HG02970 (cell line): Measurements from ENCODE around the gene FAM236A.
"Not testable (repeated sequence)": the region's sequence is repeated elsewhere in the genome, so short reads cannot be mapped to it uniquely, and the experiment has no call there.

Source experiments
- ATAC-seq: cut with Tn5 transposase; IDR thresholded peaks from one replicate; pipeline ENCODE4 v1.9.1; 2021; ENCODE audit warnings: mild to moderate bottlenecking, moderate library complexity, moderate number of reproducible peaks; ENCODE audit not compliant: unreplicated experiment, low FRiP score

The FAM236A gene

DNA sequence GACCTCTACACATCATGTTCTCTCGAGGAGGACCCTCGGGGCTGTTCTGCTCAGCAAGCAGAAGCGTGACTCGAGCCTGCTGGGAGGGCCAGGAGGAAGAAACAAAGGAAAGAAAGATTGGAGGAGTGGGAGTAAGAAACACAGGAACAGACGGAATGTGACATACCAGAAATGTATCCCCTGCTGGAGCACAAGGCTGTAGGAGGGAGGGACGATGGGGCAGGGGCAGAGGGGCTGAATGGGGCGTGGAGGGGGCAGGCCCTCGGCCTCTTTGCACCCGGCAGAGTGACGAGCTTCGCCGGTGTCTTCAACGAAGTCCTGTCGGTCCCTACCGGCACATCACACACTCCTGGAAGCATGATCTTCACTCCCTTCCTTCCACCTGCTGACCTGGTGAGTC is at the start of gene FAM236A:
FAM236A (plus strand) TSS at position 301 of the 400 bp plus-strand sequence; CDS start at position 358, 57 bp downstream.
- ATAC-seq, result not testable (repeated sequence)

- not testable (repeated sequence) for ATAC-seq
Measured at GRCh38 chrX:72889740-72890139, 48.3 kb upstream of the FAM236A start.

DNA sequence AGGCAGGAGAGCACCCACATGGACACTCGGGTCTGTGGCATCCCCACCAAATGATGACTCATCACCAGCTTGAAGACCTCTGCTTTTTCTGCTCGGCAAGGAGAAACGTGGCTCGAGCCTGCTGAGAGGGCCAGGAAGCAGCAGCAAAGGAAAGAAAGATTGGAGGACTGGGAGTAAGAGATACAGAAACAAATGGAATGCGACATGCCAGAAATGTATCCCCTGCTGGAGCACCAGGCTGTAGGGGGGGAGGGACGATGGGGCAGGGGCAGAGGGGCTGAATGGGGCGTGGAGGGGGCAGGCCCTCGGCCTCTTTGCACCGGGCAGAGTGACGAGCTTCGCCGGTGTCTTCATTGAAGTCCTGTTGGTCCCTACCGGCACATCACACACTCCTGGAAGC is 25.7 kb upstream of the FAM236A start, which contains the start of gene FAM236C:
FAM236C (plus strand) TSS at position 301 of the 400 bp plus-strand sequence. CDS start 100 bp downstream, outside the sequence.
- ATAC-seq, result not testable (repeated sequence)

DNA sequence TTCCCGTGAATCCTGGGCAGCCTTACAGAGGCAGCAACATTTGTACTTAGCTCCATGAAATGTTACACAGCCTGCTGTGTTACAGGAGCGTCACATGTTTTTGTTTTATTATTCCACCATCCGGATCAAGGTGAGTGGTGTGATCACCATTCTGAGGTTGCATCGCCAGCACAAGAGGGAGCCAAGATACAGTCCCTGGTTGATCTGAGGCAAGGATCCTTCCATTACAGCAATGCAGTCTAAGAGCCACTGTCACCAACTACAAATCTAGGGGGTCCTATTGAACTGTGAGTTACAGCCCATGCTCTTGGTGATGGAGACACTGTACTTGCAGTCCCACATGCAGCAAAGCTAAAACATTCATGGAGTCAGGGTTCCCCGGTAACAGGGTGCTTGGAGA is 21.9 kb upstream of the FAM236A start:
- not testable (repeated sequence) for ATAC-seq

DNA sequence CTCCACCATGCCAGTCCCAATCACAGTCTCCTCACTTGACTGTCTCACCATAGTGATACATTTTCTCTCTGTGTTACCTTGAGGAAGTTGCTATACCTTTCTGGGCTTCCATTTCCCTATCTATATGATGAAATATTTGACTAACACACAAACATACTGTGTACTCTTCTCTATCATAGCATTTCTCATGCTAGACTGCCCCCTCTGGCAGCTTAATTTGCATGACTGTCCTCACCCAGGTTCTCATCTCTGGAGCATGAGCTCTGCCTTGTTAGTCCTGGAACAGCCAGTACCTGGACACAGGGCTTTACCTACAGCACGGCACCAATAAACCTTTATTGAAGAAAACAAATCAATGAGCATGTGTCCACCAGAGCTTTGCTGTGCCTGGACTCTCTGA is 5.7 kb upstream of the FAM236A start:
- not testable (repeated sequence) for ATAC-seq

- not testable (repeated sequence) for ATAC-seq
Measured at GRCh38 chrX:72936455-72936854, 1.6 kb upstream of the FAM236A start.

- ATAC-seq, result not testable (repeated sequence)
Measured at GRCh38 chrX:72936882-72937455, 1.0 kb upstream of the FAM236A start.

GRCh38 chrX:72942272-72942671 is 4.3 kb downstream of the FAM236A start:
- not testable (repeated sequence) for ATAC-seq

- not testable (repeated sequence) for ATAC-seq
Measured at GRCh38 chrX:72943035-72943818, 5.2 kb downstream of the FAM236A start.

- ATAC-seq, result not testable (repeated sequence)
Measured at GRCh38 chrX:72943819-72944169, 5.8 kb downstream of the FAM236A start, which contains the start of gene DMRTC1. DMRTC1 (minus strand) TSS chrX:72943837; CDS start chrX:72875694, 68,143 bp downstream.

- not testable (repeated sequence) for ATAC-seq
Measured at GRCh38 chrX:72959971-72960370, 22.0 kb downstream of the FAM236A start.

GRCh38 chrX:72971859-72972258 is 33.9 kb downstream of the FAM236A start:
- ATAC-seq, result not testable (repeated sequence)

GRCh38 chrX:72974885-72975284 is 36.9 kb downstream of the FAM236A start:
- ATAC-seq, result not testable (repeated sequence)

DNA sequence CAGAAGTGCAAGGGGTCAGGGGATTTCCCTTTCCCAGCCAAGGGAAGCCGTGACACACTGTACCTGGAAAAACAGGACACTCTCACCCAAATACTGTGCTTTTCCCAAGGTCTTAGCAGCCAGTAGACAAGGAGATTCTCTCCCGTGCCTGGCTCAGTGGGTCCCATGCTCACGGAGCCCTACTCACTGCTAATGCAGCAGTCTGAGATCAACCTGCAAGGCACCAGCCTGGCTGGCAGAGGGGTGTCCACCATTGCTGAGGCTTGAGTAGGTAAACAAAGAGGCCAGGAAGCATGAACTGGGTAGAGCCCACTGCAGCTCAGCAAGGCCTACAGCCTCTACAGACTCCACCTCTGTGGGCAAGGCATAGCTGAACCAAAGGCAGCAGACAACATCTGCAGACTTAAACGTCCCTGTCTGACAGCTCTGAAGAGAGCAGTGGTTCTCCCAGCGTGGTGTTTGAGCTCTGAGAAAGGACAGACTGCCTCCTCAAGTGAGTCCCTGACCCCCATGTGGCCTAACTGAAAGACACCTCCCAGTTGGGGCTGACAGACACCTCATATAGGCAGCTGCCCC is 43.0 kb downstream of the FAM236A start:
- not testable (repeated sequence) for ATAC-seq
